ENCODE measurements around the gene SIK3.

- TF ChIP-seq CTCF (IDR thresholded peaks at IDR 0.05): no peak
- no peak for TF ChIP-seq EP300 (IDR thresholded peaks at IDR 0.05)
These were observed 240.3 kb downstream of the SIK3 start for GRCh38 chr11:116857936-116858335.

All from gastroesophageal sphincter (tissue), 3 donors.